Measurements from ENCODE around the gene TTC7B. TPM values are rescaled to one million over a fixed set of nuclear protein-coding genes. Genes with fewer than 3 reads are reported as not detected.

Gene TTC7B
- total RNA-seq, 1 experiment from 2014 or later = 70.6 TPM

DNA sequence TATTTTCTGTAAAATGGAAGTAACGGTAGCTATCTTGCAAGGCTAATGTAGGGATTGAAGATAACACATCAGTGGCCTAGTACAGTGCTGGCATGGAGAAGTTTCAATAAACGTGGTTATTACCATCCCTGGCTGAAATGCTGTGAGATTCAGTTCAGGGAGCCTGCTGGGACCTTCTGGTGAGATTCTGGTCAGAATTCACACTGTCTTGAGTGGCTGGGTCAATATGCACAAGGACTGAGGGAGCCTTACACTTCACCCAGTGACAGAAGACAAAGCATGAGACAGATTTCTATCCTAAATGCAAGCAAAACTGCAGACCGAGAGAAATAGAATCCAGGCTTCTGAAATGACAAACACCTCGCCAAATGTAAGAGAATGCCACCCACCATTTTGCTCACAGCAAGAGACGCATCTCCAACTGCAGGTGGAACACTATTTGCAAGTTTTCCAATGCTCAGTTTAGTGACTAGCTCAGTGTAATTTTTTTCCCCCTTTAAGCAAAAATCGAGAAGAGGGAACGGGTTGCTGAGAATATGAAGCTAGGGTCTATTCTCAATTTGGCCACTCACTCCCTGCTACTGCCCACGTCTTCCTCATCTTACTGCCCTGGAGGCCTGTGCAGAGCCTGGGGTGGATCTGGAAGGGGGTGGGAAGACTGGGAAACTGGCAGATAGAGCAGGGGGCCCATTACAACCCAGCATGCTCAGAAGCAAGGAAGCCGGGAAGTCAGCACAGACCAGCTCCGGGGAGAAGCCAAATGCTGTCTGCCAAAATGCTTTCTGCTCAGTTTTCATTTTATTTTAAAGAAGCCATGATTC, 201.3 kb downstream of the TTC7B start:
- Histone ChIP-seq H3K4me2 (ENCODE audit: low read length) (no peak overlapping the region), H3K4me1 (ENCODE audit: control insufficient read depth in 1 of 2, insufficient read depth in 2 of 2, low read length in 2 of 2) (no peaks in the 10 kb centered on the region), H3K79me2 (ENCODE audit: insufficient read depth, low read length) (no peaks in the 10 kb centered on the region), H3K9me2 (ENCODE audit: insufficient read depth) (no peaks in the 10 kb centered on the region), H3K36me3 (ENCODE audit: control insufficient read depth in 1 of 2, insufficient read depth in 2 of 2, low read length in 2 of 2) (no peaks in the 10 kb centered on the region), H3K27ac (ENCODE audit: low read depth, low read length) (no peak overlapping the region), H4K20me1 (ENCODE audit: insufficient read depth) (no peaks in the 10 kb centered on the region), H3K9ac (ENCODE audit: low read length) (no peak overlapping the region), H3K27me3 (ENCODE audit: insufficient read depth, low read length) (no peaks in the 10 kb centered on the region), H2AFZ (ENCODE audit: low read depth, low read length, poor library complexity, severe bottlenecking) (no peak overlapping the region), H3K9me3 (ENCODE audit: control insufficient read depth in 1 of 2, insufficient read depth in 1 of 2, low read depth in 1 of 2, low read length in 2 of 2) (no peaks in the 10 kb centered on the region), H3K4me3 (replicated peaks in 1 of 2; ENCODE audit: low read depth in 1 of 2, low read length in 2 of 2) (no peak overlapping the region)
- CTCF ChIA-PET = no interaction called here
- ATAC-seq = no peak
- no TSS peak for BruUV-seq (replicated peaks)
- TF ChIP-seq, protein P1, sequence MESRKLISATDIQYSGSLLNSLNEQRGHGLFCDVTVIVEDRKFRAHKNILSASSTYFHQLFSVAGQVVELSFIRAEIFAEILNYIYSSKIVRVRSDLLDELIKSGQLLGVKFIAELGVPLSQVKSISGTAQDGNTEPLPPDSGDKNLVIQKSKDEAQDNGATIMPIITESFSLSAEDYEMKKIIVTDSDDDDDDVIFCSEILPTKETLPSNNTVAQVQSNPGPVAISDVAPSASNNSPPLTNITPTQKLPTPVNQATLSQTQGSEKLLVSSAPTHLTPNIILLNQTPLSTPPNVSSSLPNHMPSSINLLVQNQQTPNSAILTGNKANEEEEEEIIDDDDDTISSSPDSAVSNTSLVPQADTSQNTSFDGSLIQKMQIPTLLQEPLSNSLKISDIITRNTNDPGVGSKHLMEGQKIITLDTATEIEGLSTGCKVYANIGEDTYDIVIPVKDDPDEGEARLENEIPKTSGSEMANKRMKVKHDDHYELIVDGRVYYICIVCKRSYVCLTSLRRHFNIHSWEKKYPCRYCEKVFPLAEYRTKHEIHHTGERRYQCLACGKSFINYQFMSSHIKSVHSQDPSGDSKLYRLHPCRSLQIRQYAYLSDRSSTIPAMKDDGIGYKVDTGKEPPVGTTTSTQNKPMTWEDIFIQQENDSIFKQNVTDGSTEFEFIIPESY (IDR thresholded peaks at IDR 0.05; ENCODE audit: extremely low read depth, insufficient replicate concordance, low read length) = no peak
- no peak for TF ChIP-seq ZNF274 (IDR thresholded peaks at IDR 0.05; ENCODE audit: low read depth, low read length)
- TF ChIP-seq ZFX (IDR thresholded peaks at IDR 0.05) = no peak
- TF ChIP-seq SRF (IDR thresholded peaks at IDR 0.05; ENCODE audit: low read depth) = no peak
- TF ChIP-seq EGR1 (IDR thresholded peaks at IDR 0.05; ENCODE audit: low read depth) = no peak
- TF ChIP-seq EZH2phosphoT487 (IDR thresholded peaks at IDR 0.05; ENCODE audit: borderline replicate concordance) = no peak
- no peak for TF ChIP-seq YY1 (IDR thresholded peaks at IDR 0.05; ENCODE audit: extremely low read depth, insufficient replicate concordance, low read depth, low read length)
- TF ChIP-seq, protein P2, sequence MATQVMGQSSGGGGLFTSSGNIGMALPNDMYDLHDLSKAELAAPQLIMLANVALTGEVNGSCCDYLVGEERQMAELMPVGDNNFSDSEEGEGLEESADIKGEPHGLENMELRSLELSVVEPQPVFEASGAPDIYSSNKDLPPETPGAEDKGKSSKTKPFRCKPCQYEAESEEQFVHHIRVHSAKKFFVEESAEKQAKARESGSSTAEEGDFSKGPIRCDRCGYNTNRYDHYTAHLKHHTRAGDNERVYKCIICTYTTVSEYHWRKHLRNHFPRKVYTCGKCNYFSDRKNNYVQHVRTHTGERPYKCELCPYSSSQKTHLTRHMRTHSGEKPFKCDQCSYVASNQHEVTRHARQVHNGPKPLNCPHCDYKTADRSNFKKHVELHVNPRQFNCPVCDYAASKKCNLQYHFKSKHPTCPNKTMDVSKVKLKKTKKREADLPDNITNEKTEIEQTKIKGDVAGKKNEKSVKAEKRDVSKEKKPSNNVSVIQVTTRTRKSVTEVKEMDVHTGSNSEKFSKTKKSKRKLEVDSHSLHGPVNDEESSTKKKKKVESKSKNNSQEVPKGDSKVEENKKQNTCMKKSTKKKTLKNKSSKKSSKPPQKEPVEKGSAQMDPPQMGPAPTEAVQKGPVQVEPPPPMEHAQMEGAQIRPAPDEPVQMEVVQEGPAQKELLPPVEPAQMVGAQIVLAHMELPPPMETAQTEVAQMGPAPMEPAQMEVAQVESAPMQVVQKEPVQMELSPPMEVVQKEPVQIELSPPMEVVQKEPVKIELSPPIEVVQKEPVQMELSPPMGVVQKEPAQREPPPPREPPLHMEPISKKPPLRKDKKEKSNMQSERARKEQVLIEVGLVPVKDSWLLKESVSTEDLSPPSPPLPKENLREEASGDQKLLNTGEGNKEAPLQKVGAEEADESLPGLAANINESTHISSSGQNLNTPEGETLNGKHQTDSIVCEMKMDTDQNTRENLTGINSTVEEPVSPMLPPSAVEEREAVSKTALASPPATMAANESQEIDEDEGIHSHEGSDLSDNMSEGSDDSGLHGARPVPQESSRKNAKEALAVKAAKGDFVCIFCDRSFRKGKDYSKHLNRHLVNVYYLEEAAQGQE (IDR thresholded peaks at IDR 0.05; ENCODE audit: low read depth) = no peak
- no peak for TF ChIP-seq RAD21 (IDR thresholded peaks at IDR 0.05; ENCODE audit: low read depth)
- TF ChIP-seq POLR2A (IDR thresholded peaks at IDR 0.05; ENCODE audit: borderline replicate concordance, extremely low read depth, insufficient read depth, insufficient read length) = no peak
- DNase-seq (ENCODE audit: low read depth, low spot score) = no peak
- intact Hi-C loops (cut with micrococcal nuclease) = no loop called here
- RAD21 ChIA-PET (ENCODE audit: low non-redundant PET in 1 of 2, low total read pairs in 2 of 2, uncharacterized antibody in 2 of 2, unreplicated experiment in 2 of 2) = no interaction called here
- POLR2A ChIA-PET = no interaction called here
